ENCODE measurements around the gene WIPI1.
A peak's percentile ranks its signal among the peaks of the same experiment; 100 is the strongest.

WIPI1 gene, protein sequence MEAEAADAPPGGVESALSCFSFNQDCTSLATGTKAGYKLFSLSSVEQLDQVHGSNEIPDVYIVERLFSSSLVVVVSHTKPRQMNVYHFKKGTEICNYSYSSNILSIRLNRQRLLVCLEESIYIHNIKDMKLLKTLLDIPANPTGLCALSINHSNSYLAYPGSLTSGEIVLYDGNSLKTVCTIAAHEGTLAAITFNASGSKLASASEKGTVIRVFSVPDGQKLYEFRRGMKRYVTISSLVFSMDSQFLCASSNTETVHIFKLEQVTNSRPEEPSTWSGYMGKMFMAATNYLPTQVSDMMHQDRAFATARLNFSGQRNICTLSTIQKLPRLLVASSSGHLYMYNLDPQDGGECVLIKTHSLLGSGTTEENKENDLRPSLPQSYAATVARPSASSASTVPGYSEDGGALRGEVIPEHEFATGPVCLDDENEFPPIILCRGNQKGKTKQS

DNA sequence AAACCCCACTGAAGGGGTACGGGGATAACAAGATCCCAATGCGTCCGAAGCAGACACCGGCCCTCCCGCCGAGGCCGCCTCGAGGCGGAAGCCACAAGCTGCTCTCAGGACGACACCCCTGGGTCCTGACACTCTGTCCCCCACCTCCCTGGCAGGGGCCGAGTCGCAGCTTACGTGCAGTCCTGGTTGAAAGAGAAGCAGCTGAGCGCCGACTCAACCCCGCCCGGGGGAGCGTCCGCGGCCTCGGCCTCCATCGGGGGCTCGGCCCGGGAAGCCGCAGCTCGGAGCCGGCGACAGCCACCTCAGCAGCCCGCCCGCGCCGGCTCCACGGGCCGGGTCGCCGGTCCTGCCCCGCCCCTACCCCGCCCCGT lies at the start of gene WIPI1:
TSS of gene WIPI1 (minus strand) at position 329 of the 371 bp plus-strand sequence. CDS start at position 254, 75 bp downstream.
- peak within 1 kb of the TSS; percentile 66 for H3K4me3 ChIP-seq (ENCODE audit: low read length)
- TF ChIP-seq, protein P1, sequence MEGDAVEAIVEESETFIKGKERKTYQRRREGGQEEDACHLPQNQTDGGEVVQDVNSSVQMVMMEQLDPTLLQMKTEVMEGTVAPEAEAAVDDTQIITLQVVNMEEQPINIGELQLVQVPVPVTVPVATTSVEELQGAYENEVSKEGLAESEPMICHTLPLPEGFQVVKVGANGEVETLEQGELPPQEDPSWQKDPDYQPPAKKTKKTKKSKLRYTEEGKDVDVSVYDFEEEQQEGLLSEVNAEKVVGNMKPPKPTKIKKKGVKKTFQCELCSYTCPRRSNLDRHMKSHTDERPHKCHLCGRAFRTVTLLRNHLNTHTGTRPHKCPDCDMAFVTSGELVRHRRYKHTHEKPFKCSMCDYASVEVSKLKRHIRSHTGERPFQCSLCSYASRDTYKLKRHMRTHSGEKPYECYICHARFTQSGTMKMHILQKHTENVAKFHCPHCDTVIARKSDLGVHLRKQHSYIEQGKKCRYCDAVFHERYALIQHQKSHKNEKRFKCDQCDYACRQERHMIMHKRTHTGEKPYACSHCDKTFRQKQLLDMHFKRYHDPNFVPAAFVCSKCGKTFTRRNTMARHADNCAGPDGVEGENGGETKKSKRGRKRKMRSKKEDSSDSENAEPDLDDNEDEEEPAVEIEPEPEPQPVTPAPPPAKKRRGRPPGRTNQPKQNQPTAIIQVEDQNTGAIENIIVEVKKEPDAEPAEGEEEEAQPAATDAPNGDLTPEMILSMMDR (IDR thresholded peaks at IDR 0.05; ENCODE audit: insufficient read depth, low read depth, low read length, missing control alignments), result no peak
- DNase-seq (ENCODE audit: low read depth), result no peak

DNA sequence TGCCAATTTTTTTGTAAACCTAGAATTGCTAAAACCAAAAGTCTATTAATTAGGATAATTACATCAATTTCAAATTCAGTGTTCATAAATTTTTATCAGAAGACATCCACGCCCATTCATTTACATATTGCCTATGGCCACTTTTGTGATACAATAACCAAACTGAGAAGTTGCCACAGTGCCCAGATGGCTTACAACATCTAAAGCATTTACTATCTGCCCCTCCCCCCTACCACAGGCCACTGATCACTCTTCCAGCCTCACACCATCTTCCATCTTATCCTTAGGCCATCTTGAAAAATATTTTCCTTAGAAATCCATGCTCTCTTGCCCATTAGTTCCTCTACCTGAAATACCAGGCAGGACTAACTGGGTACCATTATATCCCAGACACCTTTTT lies 48.7 kb upstream of the WIPI1 start:
- TF ChIP-seq, protein P1 (IDR thresholded peaks at IDR 0.05; ENCODE audit: insufficient read depth, low read depth, low read length, missing control alignments), result no peak
- no peak overlapping the region for H3K4me3 ChIP-seq (ENCODE audit: low read length)
- no peak for DNase-seq (ENCODE audit: low read depth)

DNA sequence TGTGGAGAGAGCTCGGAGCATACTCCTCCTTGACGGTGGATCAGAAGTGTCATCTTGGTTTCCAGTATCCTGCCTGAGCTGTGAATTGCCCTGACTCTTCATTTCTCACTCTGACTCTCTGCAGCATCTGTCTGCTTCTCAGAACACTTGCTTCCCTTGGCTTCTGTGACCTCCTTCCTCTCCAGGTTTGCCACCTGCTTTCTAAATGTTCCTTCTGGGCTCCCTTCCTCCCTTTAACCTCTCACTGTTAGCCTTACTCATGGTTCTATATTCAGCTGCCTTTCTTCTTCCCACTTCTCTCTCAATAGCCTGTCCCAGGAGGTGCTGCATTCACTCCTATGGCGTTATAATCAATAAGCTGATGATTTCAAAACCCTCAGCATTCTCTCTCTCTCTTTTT lies 43.8 kb upstream of the WIPI1 start:
- no peak overlapping the region for H3K4me3 ChIP-seq (ENCODE audit: low read length)
- TF ChIP-seq, protein P1 (IDR thresholded peaks at IDR 0.05; ENCODE audit: insufficient read depth, low read depth, low read length, missing control alignments), result no peak
- DNase-seq (ENCODE audit: low read depth), result no peak

DNA sequence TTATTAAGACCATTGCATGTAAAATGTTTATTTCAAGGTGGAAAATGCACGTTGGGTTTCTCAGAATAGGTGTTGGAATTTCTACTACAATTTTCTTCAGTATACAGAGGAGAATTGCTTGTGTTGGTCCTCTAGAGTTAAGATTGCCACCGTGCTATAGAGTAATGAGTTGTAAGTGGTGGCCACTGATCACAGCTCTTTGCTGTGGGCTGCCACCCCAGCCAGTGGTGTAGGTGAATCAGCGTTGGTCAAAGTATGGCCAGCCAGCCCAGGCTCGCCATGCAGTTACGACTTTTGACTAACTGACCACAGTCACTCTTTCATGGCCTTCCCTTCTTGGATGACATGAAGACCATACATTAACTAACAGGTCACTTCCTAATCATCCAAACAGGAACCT lies 42.3 kb upstream of the WIPI1 start:
- no peak for DNase-seq (ENCODE audit: low read depth)
- TF ChIP-seq, protein P1 (IDR thresholded peaks at IDR 0.05; ENCODE audit: insufficient read depth, low read depth, low read length, missing control alignments), result no peak
- H3K4me3 ChIP-seq (ENCODE audit: low read length), result no peak overlapping the region

DNA sequence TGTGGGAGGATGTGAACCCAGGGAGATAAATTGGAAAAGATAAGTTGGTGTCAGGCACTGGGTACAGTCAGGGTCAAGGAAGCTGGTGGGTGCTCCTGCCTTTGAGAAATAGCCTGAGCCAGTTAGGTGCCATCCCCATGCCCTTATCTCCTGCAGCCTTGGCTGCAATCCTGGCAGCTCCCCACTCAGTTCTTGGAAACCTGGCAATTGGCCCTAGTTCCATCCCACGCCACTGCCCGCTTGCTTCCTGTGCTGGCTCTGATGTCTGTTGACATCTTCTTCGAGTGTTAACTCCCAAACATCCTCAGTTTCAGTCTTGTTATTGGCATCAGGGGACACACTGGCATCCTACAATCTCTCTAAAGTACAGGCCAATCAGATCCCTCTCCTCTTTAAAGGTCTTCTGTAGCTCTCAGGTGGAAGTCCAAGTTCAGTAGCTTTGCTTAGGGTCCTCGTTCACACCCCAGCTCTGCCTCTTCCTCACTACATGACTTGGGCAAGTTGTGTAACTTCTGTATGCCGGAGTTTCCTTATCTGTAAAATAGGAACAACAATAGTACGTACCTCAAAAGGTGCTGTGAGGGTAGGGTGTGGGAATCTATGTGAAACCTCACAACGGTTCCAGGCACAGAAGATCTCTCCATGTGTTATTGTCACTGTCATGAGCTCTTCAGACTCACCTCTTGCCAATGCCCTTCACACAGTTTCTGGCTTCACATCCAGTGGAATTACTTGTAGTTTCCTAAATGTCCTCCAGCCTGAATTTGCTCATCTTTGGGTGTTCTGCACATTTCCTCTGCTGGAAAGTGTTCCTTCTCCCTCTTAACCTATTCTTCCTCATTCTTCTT lies 41.4 kb upstream of the WIPI1 start:
- TF ChIP-seq, protein P1 (IDR thresholded peaks at IDR 0.05; ENCODE audit: insufficient read depth, low read depth, low read length, missing control alignments), result no peak
- no peak for DNase-seq (ENCODE audit: low read depth)

DNA sequence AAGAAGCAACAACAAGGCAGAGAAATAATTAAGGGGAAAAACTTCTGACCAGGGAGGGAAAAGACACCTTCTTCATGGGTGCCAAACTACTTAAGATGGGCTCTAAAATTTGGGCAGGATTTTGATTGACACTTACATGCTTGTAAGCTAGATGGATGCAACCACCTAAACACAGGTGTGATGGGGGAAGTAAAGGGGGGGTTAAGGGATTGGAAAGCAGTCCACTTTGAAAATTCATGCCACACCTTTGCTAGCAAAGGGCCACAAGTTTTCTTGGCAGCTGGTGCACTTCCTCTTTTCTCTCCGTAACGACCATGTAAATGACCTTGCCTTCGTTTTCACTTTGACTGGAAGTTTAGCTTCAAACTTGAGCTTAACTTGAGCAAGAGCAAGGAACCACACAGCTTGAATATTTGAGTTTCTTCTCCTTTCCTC lies 40.6 kb upstream of the WIPI1 start:
- no peak for DNase-seq (ENCODE audit: low read depth)
- TF ChIP-seq, protein P1 (IDR thresholded peaks at IDR 0.05; ENCODE audit: insufficient read depth, low read depth, low read length, missing control alignments), result no peak
- no peak overlapping the region for H3K4me3 ChIP-seq (ENCODE audit: low read length)

More for the DNA sequence above, 41.4 kb upstream of the WIPI1 start:
- H3K4me3 ChIP-seq (ENCODE audit: low read length), result no peak overlapping the region
